Endothelial cell of umbilical vein (primary cell): ENCODE measurements around the gene MAP2K7.

Source experiments
- JUN ChIP-seq: IDR thresholded peaks from 2 replicates; pipeline ENCODE4 v1.6.1; 2011; ENCODE audit warnings: borderline replicate concordance, low read depth; ENCODE audit not compliant: insufficient read length, insufficient read depth
- MAX ChIP-seq: IDR thresholded peaks from 2 replicates; pipeline ENCODE4 v1.6.1; 2011; ENCODE audit not compliant: insufficient read depth, insufficient read length
- POLR2A ChIP-seq: IDR thresholded peaks from 2 replicates; pipeline ENCODE4 v1.6.1; 2012; ENCODE audit warnings: low read depth, mild to moderate bottlenecking, control low read depth, low read length
- POLR2AphosphoS5 ChIP-seq: IDR thresholded peaks from 2 replicates; pipeline ENCODE4 v1.6.1; 2012; ENCODE audit warnings: low read depth, mild to moderate bottlenecking, control low read depth, low read length, moderate library complexity; ENCODE audit not compliant: insufficient read depth
- TF ChIP-seq, protein P1 (sequence below), 2 donors: IDR thresholded peaks; 1 replicate in 1 of 2; 2 replicates in 1 of 2; pipeline ENCODE4 v1.5.1; 2011; ENCODE audit warnings: low read length in 2 of 2, mild to moderate bottlenecking in 2 of 2, moderate library complexity in 2 of 2, control low read depth in 1 of 2, inconsistent platforms in 1 of 2, low read depth in 1 of 2; ENCODE audit not compliant: insufficient read depth in 1 of 2; ENCODE audit errors: extremely low read depth in 1 of 2

DNA sequence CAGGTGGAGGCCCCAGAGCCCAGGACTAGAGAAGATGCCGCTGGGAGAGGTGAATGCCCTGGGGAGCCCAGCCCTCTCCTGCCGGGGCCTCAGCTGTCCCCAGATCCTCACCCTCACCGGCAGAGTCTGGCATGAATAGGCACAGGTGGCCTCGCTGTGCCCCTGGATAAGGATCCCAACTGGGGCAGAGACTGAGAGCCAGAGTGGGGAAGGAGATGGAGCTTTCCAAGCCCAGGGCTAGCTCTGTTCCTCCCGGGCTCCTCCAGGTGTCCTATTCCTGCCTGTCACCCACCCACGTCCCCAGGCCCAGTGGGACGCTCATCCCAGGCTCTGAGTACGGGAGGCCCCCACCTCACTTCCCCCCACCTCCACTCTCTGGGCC, 46.0 kb upstream of the MAP2K7 start:
- TF ChIP-seq, protein P1, sequence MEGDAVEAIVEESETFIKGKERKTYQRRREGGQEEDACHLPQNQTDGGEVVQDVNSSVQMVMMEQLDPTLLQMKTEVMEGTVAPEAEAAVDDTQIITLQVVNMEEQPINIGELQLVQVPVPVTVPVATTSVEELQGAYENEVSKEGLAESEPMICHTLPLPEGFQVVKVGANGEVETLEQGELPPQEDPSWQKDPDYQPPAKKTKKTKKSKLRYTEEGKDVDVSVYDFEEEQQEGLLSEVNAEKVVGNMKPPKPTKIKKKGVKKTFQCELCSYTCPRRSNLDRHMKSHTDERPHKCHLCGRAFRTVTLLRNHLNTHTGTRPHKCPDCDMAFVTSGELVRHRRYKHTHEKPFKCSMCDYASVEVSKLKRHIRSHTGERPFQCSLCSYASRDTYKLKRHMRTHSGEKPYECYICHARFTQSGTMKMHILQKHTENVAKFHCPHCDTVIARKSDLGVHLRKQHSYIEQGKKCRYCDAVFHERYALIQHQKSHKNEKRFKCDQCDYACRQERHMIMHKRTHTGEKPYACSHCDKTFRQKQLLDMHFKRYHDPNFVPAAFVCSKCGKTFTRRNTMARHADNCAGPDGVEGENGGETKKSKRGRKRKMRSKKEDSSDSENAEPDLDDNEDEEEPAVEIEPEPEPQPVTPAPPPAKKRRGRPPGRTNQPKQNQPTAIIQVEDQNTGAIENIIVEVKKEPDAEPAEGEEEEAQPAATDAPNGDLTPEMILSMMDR (IDR thresholded peaks at IDR 0.05; ENCODE audit: extremely low read depth in 1 of 2, insufficient read depth in 1 of 2, low read depth in 1 of 2, low read length in 2 of 2) = no peak
- TF ChIP-seq POLR2A (no peak), POLR2AphosphoS5 (no peak), MAX (no peak), JUN (no peak)
